Inflammatory macrophage treated with lipopolysaccharide for 1 hour (primary cell): ENCODE data around the gene MYH14.
"Not testable (repeated sequence)": the region's sequence is repeated elsewhere in the genome, so short reads cannot be mapped to it uniquely, and the experiment has no call there.

ENCODE experiments used
- DNase-seq, 2 donors: peaks; one replicate each; pipeline ENCODE4 v3.0.0-alpha.2; 2020 to 2022

Gene MYH14

GRCh38 chr19:50196322-50196932 is 7.0 kb upstream of the MYH14 start:
- DNase-seq: no peak

GRCh38 chr19:50197348-50197747 is 6.1 kb upstream of the MYH14 start:
- no peak for DNase-seq

- no peak for DNase-seq
These were observed 4.8 kb upstream of the MYH14 start for GRCh38 chr19:50198431-50199258.

GRCh38 chr19:50199259-50199555 is 4.2 kb upstream of the MYH14 start:
- DNase-seq: no peak

- no peak for DNase-seq
These were observed 1.0 kb upstream of the MYH14 start for GRCh38 chr19:50202386-50202785.

GRCh38 chr19:50202962-50203280 is 501 bp upstream of the MYH14 start:
- DNase-seq: no peak

- no peak for DNase-seq
These were observed 633 bp downstream of the MYH14 start for GRCh38 chr19:50204081-50204428.

- DNase-seq: no peak
These were observed 1.6 kb downstream of the MYH14 start for GRCh38 chr19:50204811-50205675.

GRCh38 chr19:50205681-50206138 is 2.3 kb downstream of the MYH14 start:
- no peak for DNase-seq

GRCh38 chr19:50206191-50206590 is 2.8 kb downstream of the MYH14 start:
- no peak for DNase-seq

GRCh38 chr19:50207730-50208129 is 4.3 kb downstream of the MYH14 start:
- DNase-seq: no peak

- no peak for DNase-seq
These were observed 5.7 kb downstream of the MYH14 start for GRCh38 chr19:50209131-50209530.

- no peak for DNase-seq
These were observed 7.0 kb downstream of the MYH14 start for GRCh38 chr19:50210425-50210824.

GRCh38 chr19:50213925-50214324 is 10.5 kb downstream of the MYH14 start:
- DNase-seq: no peak

GRCh38 chr19:50214699-50215543 is 11.5 kb downstream of the MYH14 start:
- DNase-seq: no peak

- no peak for DNase-seq
These were observed 12.4 kb downstream of the MYH14 start for GRCh38 chr19:50215820-50216219.

- no peak for DNase-seq
These were observed 17.7 kb downstream of the MYH14 start for GRCh38 chr19:50221087-50221486.

- no peak for DNase-seq
These were observed 19.4 kb downstream of the MYH14 start for GRCh38 chr19:50222691-50223438.

- DNase-seq: no peak
These were observed 20.0 kb downstream of the MYH14 start for GRCh38 chr19:50223439-50223716.

GRCh38 chr19:50224986-50225747 is 21.7 kb downstream of the MYH14 start:
- DNase-seq: no peak

- DNase-seq: no peak
These were observed 23.1 kb downstream of the MYH14 start for GRCh38 chr19:50226536-50226935.

- DNase-seq: not testable (repeated sequence)
These were observed 24.7 kb downstream of the MYH14 start for GRCh38 chr19:50228153-50228552.
